PC-3 (cell line): ENCODE data around the gene FOXRED2. TPM values are rescaled to one million over a fixed set of nuclear protein-coding genes. Genes with fewer than 3 reads are reported as not detected.
A peak's percentile ranks its signal among the peaks of the same experiment; 100 is the strongest.

Experiments
- ATAC-seq: fragments of 200-7000 bp; cut with Tn5 transposase; 2 replicates; pipeline ENCODE4 v1.9.1; 2020; ENCODE audit warnings: mild to moderate bottlenecking, moderate library complexity
- BruUV-seq: library from RNA; stranded (reverse); fragments of 400-500 nt; replicated peaks from 2 replicates; lab custom pipeline; 2021; lab: Mats Ljungman, UMichigan
- CTCF ChIA-PET: fragments of 300-600 bp; sonication (Branson Sonifier 250); formaldehyde crosslinking; loops from one replicate; lab custom pipeline; 2022; ENCODE audit warnings: antibody characterized with exemption; lab: Charles Lee
- POLR2A ChIA-PET: fragments of 300-600 bp; sonication (Branson Sonifier 250); formaldehyde crosslinking; loops from one replicate; lab custom pipeline; 2022; ENCODE audit warnings: antibody characterized with exemption; ENCODE audit not compliant: unreplicated experiment; lab: Charles Lee
- DNase-seq: peaks from one replicate; pipeline ENCODE4 v3.0.0-alpha.2; 2015
- H2AFZ ChIP-seq: fragments of 300-600 bp; sonication (generic); 2 replicates; pipeline ENCODE4 v1.6.0; 2016; ENCODE audit warnings: antibody characterized with exemption, low read length
- H3F3A ChIP-seq: fragments of 300-600 bp; sonication (generic); one replicate; pipeline ENCODE4 v1.6.0; 2017; ENCODE audit warnings: antibody characterized with exemption, low read length, control low read depth, mild to moderate bottlenecking; ENCODE audit not compliant: unreplicated experiment
- H3K27ac ChIP-seq: fragments of 300-600 bp; sonication (generic); 2 replicates; pipeline ENCODE4 v1.5.1; 2016; ENCODE audit warnings: mild to moderate bottlenecking, low read length
- H3K27me3 ChIP-seq: fragments of 300-600 bp; sonication (generic); 2 replicates; pipeline ENCODE4 v1.6.1; 2016; ENCODE audit warnings: low read length, mixed read lengths
- H3K36me3 ChIP-seq: fragments of 300-600 bp; sonication (generic); 2 replicates; pipeline ENCODE4 v1.6.1; 2016; ENCODE audit warnings: low read depth, mixed run types, low read length, mixed read lengths
- H3K4me1 ChIP-seq: fragments of 300-600 bp; sonication (generic); 2 replicates; pipeline ENCODE4 v1.5.1; 2016; ENCODE audit warnings: low read length; ENCODE audit not compliant: insufficient read depth
- H3K4me2 ChIP-seq: fragments of 300-600 bp; sonication (generic); 2 replicates; pipeline ENCODE4 v1.6.0; 2016; ENCODE audit warnings: low read length
- H3K4me3 ChIP-seq: fragments of 300-600 bp; sonication (generic); 2 replicates; pipeline ENCODE4 v1.5.1; 2016; ENCODE audit warnings: mild to moderate bottlenecking, low read length, mixed read lengths
- H3K79me2 ChIP-seq: fragments of 300-600 bp; sonication (generic); 2 replicates; pipeline ENCODE4 v1.6.1; 2017; ENCODE audit warnings: low read length, mixed read lengths
- H3K9ac ChIP-seq: fragments of 300-600 bp; sonication (generic); 2 replicates; pipeline ENCODE4 v1.6.0; 2016; ENCODE audit warnings: mild to moderate bottlenecking, low read length
- H3K9me2 ChIP-seq: fragments of 300-600 bp; sonication (generic); replicated peaks from 2 replicates; pipeline ENCODE4 v1.6.1; 2016; ENCODE audit warnings: mixed run types, low read length, mixed read lengths
- H3K9me3 ChIP-seq: fragments of 300-600 bp; sonication (generic); 2 replicates; pipeline ENCODE4 v1.6.1; 2016; ENCODE audit warnings: low read length, mixed read lengths
- H4K20me1 ChIP-seq: fragments of 300-600 bp; sonication (generic); 2 replicates; pipeline ENCODE4 v1.6.1; 2016; ENCODE audit warnings: low read length, mixed read lengths
- EZH2 ChIP-seq: fragments of 300-600 bp; sonication (generic); IDR thresholded peaks from one replicate; pipeline ENCODE4 v1.6.1; 2017; ENCODE audit warnings: antibody characterized with exemption, mild to moderate bottlenecking, low read length; ENCODE audit not compliant: unreplicated experiment
- EZH2phosphoT487 ChIP-seq: fragments of 300-600 bp; sonication (generic); IDR thresholded peaks from 2 replicates; pipeline ENCODE4 v1.6.1; 2018; ENCODE audit warnings: mild to moderate bottlenecking, antibody characterized with exemption, low read length, borderline replicate concordance
- intact Hi-C: fragments of 100-400 bp; cut with micrococcal nuclease; formaldehyde crosslinking; loops from 2 replicates; pipeline ENCODE4 v1.9.0; 2023
- total RNA-seq: library from RNA; depleted of rRNA; stranded (reverse); fragments of >200 nt; gene quantifications from 2 replicates; pipeline ENCODE4 v1.2.3, GENCODE V29; 2014
- TF ChIP-seq, protein P1 (sequence below): fragments of 300-600 bp; sonication (generic); conservative IDR thresholded peaks from 2 replicates; pipeline ENCODE4 v1.5.1; 2017; ENCODE audit warnings: antibody characterized with exemption, low read depth, mild to moderate bottlenecking, low read length

Gene FOXRED2
- total RNA-seq, 1 experiment from 2014 or later: 5.5 TPM

DNA sequence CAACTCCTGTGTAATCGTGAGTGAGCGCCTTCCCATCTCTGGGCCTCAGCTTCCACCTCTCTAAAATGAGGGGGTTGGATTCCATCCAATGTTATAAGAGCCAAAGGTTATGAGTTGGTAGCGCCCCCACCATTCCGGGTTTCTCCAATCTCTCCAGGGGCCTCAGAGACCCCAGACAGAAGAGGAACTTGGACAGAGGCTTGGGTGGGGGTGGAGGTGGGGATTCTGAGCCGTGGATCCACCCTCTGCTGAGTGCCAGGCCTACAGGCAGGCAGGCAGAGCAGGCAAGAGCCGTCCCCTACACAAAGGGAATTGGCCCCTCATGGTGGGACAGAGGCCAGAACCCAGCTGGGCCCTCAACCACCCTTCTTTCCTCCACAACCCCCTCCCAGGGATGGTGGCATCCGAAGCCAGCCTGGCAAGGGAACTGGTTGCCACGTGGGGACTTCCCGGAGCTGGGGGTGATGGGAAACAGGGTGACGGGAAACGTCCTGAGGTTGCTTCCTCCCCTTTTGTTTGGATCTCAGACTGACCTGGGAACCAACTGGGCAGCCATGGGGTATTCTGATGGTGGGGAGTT is 57.2 kb downstream of the FOXRED2 start:
- H4K20me1 ChIP-seq: no peaks in the 10 kb centered on the region
- intact Hi-C loops: no loop called here

DNA sequence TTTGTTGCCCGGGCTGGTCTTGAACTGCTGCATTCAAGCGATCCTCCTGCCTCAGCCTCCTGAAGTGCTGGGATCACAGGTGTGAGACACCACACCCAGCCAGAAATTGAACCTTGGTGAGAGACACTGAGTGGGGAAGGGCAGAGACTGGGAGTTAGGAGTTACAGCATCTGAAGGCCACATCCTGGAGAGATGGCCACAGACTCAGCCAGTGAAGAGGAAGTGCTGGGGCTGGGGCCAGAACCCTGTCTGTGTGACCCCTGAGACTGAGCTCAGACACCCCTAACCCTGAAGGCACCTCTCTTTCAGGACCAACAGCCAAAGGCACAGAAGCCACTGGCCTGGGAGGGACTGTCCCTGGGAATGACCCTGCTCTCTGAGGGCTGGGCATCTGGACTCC is 59.2 kb downstream of the FOXRED2 start:
- intact Hi-C loops: no loop called here
- no peak overlapping the region for H2AFZ ChIP-seq
- no peak overlapping the region for H3K9ac ChIP-seq
- H3K9me2 ChIP-seq: no peaks in the 10 kb centered on the region
- TF ChIP-seq, protein P1, sequence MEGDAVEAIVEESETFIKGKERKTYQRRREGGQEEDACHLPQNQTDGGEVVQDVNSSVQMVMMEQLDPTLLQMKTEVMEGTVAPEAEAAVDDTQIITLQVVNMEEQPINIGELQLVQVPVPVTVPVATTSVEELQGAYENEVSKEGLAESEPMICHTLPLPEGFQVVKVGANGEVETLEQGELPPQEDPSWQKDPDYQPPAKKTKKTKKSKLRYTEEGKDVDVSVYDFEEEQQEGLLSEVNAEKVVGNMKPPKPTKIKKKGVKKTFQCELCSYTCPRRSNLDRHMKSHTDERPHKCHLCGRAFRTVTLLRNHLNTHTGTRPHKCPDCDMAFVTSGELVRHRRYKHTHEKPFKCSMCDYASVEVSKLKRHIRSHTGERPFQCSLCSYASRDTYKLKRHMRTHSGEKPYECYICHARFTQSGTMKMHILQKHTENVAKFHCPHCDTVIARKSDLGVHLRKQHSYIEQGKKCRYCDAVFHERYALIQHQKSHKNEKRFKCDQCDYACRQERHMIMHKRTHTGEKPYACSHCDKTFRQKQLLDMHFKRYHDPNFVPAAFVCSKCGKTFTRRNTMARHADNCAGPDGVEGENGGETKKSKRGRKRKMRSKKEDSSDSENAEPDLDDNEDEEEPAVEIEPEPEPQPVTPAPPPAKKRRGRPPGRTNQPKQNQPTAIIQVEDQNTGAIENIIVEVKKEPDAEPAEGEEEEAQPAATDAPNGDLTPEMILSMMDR: no peak
- no peaks in the 10 kb centered on the region for H3K27me3 ChIP-seq
- no peak overlapping the region for H3K4me3 ChIP-seq
- H3K4me2 ChIP-seq: no peak overlapping the region
- peaks cover 15% of the 10 kb centered on the region for H3K4me1 ChIP-seq
- no peaks in the 10 kb centered on the region for H3K9me3 ChIP-seq
- no peaks in the 10 kb centered on the region for H3K36me3 ChIP-seq
- ATAC-seq: no peak
- POLR2A ChIA-PET: interaction anchor here (0.6 kb wide), 1 partner anchor 59 kb away, joined by 4 read pairs; no protein-coding TSS in a partner anchor
- no peaks in the 10 kb centered on the region for H3F3A ChIP-seq
- no peak for DNase-seq
- CTCF ChIA-PET: no interaction called here
- no peaks in the 10 kb centered on the region for H3K79me2 ChIP-seq
- no TSS peak for BruUV-seq
- no peaks in the 10 kb centered on the region for H4K20me1 ChIP-seq
- no peak overlapping the region for H3K27ac ChIP-seq

More for the DNA sequence above, 57.2 kb downstream of the FOXRED2 start:
- ATAC-seq (no peak), DNase-seq (no peak)
- H3K27ac ChIP-seq: no peak overlapping the region
- no peak for TF ChIP-seq EZH2phosphoT487
- TF ChIP-seq EZH2: no peak
- TF ChIP-seq, protein P1: no peak
- ChIA-PET CTCF (no interaction called here), POLR2A (no interaction called here)
- H3K9me3 ChIP-seq: no peaks in the 10 kb centered on the region
- H3K79me2 ChIP-seq: no peaks in the 10 kb centered on the region
- no TSS peak for BruUV-seq
- no peaks in the 10 kb centered on the region for H3K27me3 ChIP-seq
- no peak overlapping the region for H2AFZ ChIP-seq
- no peak overlapping the region for H3K4me3 ChIP-seq
- H3K9me2 ChIP-seq: no peaks in the 10 kb centered on the region
- H3F3A ChIP-seq: no peaks in the 10 kb centered on the region
- no peak overlapping the region for H3K9ac ChIP-seq
- H3K4me1 ChIP-seq: peaks cover 23% of the 10 kb centered on the region
- H3K36me3 ChIP-seq: no peaks in the 10 kb centered on the region
- H3K4me2 ChIP-seq: no peak overlapping the region

DNA sequence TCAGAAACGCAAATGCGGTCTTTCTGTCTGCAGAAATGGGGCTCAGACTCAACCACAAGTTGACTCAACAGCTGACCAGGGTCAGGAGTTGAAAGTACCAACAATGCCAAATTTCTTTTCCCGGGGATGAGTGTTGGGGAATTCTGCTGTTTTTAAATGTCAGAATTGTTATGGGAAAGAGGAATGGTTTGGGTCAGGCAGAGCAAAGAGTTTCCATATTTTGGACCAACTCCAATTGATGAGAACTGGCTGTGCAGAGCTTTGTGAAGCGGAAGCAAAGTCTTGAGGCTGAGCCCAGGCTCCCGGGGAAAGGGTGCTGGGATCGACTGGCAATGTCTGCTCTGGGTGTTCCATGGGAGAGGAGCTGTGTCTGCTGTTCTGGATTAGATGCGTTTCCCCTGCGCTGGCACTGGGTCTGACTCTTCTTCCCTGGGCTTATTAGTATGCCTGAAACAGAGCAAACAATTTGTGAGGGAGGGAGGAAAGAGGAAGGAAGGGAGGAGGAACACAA is 61.6 kb downstream of the FOXRED2 start:
- H3K27ac ChIP-seq: no peak overlapping the region
- no peaks in the 10 kb centered on the region for H3K27me3 ChIP-seq
- H3K79me2 ChIP-seq: no peaks in the 10 kb centered on the region
- no peak for ATAC-seq
- H3K4me3 ChIP-seq: no peak overlapping the region
- H3K9me2 ChIP-seq: no peaks in the 10 kb centered on the region
- CTCF ChIA-PET: no interaction called here
- no peaks in the 10 kb centered on the region for H3K36me3 ChIP-seq
- no TSS peak for BruUV-seq
- H3K4me2 ChIP-seq: peak overlapping the region; percentile 16; the same call in 1 of the 2 replicates
- H3K9ac ChIP-seq: no peak overlapping the region
- peak overlapping the region; percentile 63 for H2AFZ ChIP-seq
- TF ChIP-seq EZH2 (no peak), EZH2phosphoT487 (no peak)
- TF ChIP-seq, protein P1: no peak
- H3K4me1 ChIP-seq: no peaks in the 10 kb centered on the region
- POLR2A ChIA-PET: no interaction called here
- no peak for DNase-seq
- intact Hi-C loops: no loop called here
- no peaks in the 10 kb centered on the region for H3F3A ChIP-seq
- H4K20me1 ChIP-seq: no peaks in the 10 kb centered on the region
- no peaks in the 10 kb centered on the region for H3K9me3 ChIP-seq
